ENCODE data around the gene CACNB3. TPM values are rescaled to one million over a fixed set of nuclear protein-coding genes. Genes with fewer than 3 reads are reported as not detected.
A peak's percentile ranks its signal among the peaks of the same experiment; 100 is the strongest.

Gene CACNB3
- total and polyA plus RNA-seq, 2 of the 8 experiments (the other 6 are each of a cell fraction or from before 2014, with no cell fraction given), result 12.5 to 16.0 TPM

DNA sequence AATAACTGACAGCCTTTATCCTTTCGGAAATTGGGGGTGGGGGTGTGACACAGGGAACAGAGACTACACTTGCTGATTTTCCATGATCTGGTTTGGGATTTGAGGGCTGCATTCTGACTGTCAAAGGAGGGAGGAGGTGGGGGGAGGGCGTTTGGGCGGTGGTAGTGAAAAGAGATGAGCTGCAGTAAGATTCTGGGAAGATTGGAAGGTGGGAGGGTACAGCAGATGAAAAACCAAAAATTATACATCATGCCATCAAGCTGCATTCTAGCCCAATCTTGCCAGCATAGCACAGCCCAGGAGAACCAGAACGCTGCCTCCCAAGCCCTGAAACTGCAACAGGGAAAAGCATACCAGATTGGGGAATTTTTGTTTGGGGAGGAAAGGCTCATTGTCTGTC is 45.0 kb downstream of the CACNB3 start:
- Histone ChIP-seq H2AFZ (ENCODE audit: low read length) (no peak overlapping the region), H3K36me3 (ENCODE audit: control insufficient read depth in 2 of 4, insufficient read depth in 4 of 4, low read length in 3 of 4) (peaks cover 19 to 40% (median 25%) of the 10 kb centered on the region in 4 experiments), H4K20me1 (replicated peaks in 1 of 2; ENCODE audit: control insufficient read depth in 1 of 2, insufficient read depth in 2 of 2, low read length in 2 of 2) (peaks cover 10 to 18% of the 10 kb centered on the region in 2 experiments), H2AK5ac (ENCODE audit: low read depth, low read length) (no peak overlapping the region), H2BK120ac (replicated peaks; ENCODE audit: low read depth, low read length) (no peak overlapping the region), H3K79me1 (ENCODE audit: low read depth, low read length) (no peaks in the 10 kb centered on the region; the same call in 1 of the 2 replicates), H3K14ac (ENCODE audit: insufficient read length) (no peak overlapping the region), H4K8ac (ENCODE audit: extremely low read depth, insufficient read depth, low read length) (no peak overlapping the region), H3K56ac (replicated peaks; ENCODE audit: insufficient read length, low read depth, low read length) (no peak overlapping the region), H3K9ac (replicated peaks in 1 of 4; ENCODE audit: extremely low read depth in 1 of 4, low read depth in 3 of 4, low read length in 3 of 4) (peak overlapping the region in 1 of 4 experiments; percentile 37; a peak in 1 of 7 replicates), H2BK15ac (ENCODE audit: low read length) (no peak overlapping the region), H3K18ac (ENCODE audit: extremely low read depth, low read length) (no peak overlapping the region; the same call in 1 of the 2 replicates), H3K23ac (ENCODE audit: insufficient read length) (no peak overlapping the region), H3K9me3 (ENCODE audit: insufficient read depth in 2 of 2, low read depth in 1 of 2, low read length in 1 of 2) (no peaks in the 10 kb centered on the region), H3K23me2 (ENCODE audit: low read depth, low read length) (peaks cover 10% of the 10 kb centered on the region), H3K27me3 (replicated peaks in 1 of 4; ENCODE audit: control insufficient read depth in 3 of 4, extremely low read depth in 1 of 4, insufficient read depth in 3 of 4, low read length in 3 of 4) (no peaks in the 10 kb centered on the region), H3K27ac (ENCODE audit: low read depth, low read length) (no peak overlapping the region), H4K91ac (replicated peaks; ENCODE audit: insufficient read length, low read length) (no peak overlapping the region), H3K4me3 (ENCODE audit: extremely low read depth in 1 of 4, insufficient read depth in 2 of 4, low read depth in 3 of 4, low read length in 4 of 4) (peak overlapping the region in 2 of 4 experiments; percentile 10 to 84; a peak in 3 of 8 replicates), H3K4ac (replicated peaks; ENCODE audit: insufficient read length, low read depth, low read length) (no peak overlapping the region), H2BK5ac (ENCODE audit: low read depth, low read length) (no peak overlapping the region), H2BK12ac (ENCODE audit: low read depth, low read length) (no peak overlapping the region), H3K79me2 (ENCODE audit: control insufficient read depth in 1 of 2, insufficient read depth in 2 of 2, low read length in 2 of 2) (peaks cover 3 to 33% of the 10 kb centered on the region in 2 experiments; a peak in 3 of 4 replicates), H2BK20ac (ENCODE audit: low read length) (no peak overlapping the region), H3K4me1 (replicated peaks in 1 of 4; ENCODE audit: control insufficient read depth in 3 of 4, insufficient read depth in 4 of 4, low read length in 3 of 4) (peaks cover 7 to 26% (median 18%) of the 10 kb centered on the region in 4 experiments), H3K4me2 (ENCODE audit: insufficient read depth in 1 of 2, low read depth in 2 of 2, low read length in 2 of 2) (peak overlapping the region; percentile 74 to 84; a peak in 3 of 4 replicates), H4K5ac (ENCODE audit: insufficient read length, low read depth, low read length) (no peak overlapping the region)
- FAIRE-seq (no peak), DNase-seq (ENCODE audit: low read depth in 1 of 2, low spot score in 2 of 2) (no peak)
- 64% methylated on average over 4 of the region's 4 CpGs; no CpG with 5 or more reads in 1 of the 2 experiments for WGBS, 2 experiments (ENCODE audit: extremely low coverage in 1 of 2, insufficient coverage in 1 of 2, insufficient read length in 1 of 2, insufficient replicate concordance in 2 of 2, low coverage in 1 of 2, low lambda C conversion rate in 2 of 2, missing lambda C conversion rate in 1 of 2)
- ChIA-PET CTCF (ENCODE audit: partially characterized antibody) (interaction anchor here (0.7 to 26.4 kb wide), 5 partner anchors 9 to 115 kb away, joined by 3 to 678 read pairs (median 3); partner anchors contain the start of genes DDX23 and WNT1), POLR2A (ENCODE audit: partially characterized antibody) (interaction anchor here (1.3 to 22.9 kb wide), 4 partner anchors 9 to 95 kb away, joined by 4 to 651 read pairs (median 104); partner anchors contain the start of genes ARF3 and DDX23)
- TF ChIP-seq, protein P1, sequence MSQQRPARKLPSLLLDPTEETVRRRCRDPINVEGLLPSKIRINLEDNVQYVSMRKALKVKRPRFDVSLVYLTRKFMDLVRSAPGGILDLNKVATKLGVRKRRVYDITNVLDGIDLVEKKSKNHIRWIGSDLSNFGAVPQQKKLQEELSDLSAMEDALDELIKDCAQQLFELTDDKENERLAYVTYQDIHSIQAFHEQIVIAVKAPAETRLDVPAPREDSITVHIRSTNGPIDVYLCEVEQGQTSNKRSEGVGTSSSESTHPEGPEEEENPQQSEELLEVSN (IDR thresholded peaks at IDR 0.05), result no peak
- no peak for TF ChIP-seq JUND (IDR thresholded peaks at IDR 0.05; ENCODE audit: low read length)
- TF ChIP-seq RFX5 (IDR thresholded peaks at IDR 0.05; ENCODE audit: borderline replicate concordance, low read depth, low read length), result no peak
- TF ChIP-seq, protein P2, sequence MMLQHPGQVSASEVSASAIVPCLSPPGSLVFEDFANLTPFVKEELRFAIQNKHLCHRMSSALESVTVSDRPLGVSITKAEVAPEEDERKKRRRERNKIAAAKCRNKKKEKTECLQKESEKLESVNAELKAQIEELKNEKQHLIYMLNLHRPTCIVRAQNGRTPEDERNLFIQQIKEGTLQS (IDR thresholded peaks at IDR 0.05; ENCODE audit: insufficient read depth, low read depth, low read length), result no peak
- no peak for TF ChIP-seq SAP30 (IDR thresholded peaks at IDR 0.05; ENCODE audit: insufficient read depth, insufficient replicate concordance, low read length)
- no peak for TF ChIP-seq RNF2 (IDR thresholded peaks at IDR 0.05; ENCODE audit: borderline replicate concordance, low read depth, low read length, missing control alignments, poor library complexity, severe bottlenecking)
- no peak for TF ChIP-seq RAD21 (IDR thresholded peaks at IDR 0.05 in 1 of 2, conservative IDR thresholded peaks at IDR 0.05 in 1 of 2; ENCODE audit: low read depth in 2 of 2, low read length in 2 of 2)

Data from H1 (cell line).